ENCODE results near the gene CINP. TPM values are rescaled to one million over a fixed set of nuclear protein-coding genes. Genes with fewer than 3 reads are reported as not detected.
A peak's percentile ranks its signal among the peaks of the same experiment; 100 is the strongest.

Gene CINP
- total and polyA plus RNA-seq, 2 of the 13 experiments (the other 11 are each of a cell fraction or from before 2014, with no cell fraction given): 32.8 to 42.8 TPM

GRCh38 chr14:102316338-102316742 lies 46.4 kb downstream of the CINP start (continued):
- TF ChIP-seq ZNF512B (CRISPR knock-in tag; IDR thresholded peaks at IDR 0.05; ENCODE audit: borderline replicate concordance) (peak; percentile 65; the same call in 1 of the 2 replicates), ZBTB39 (CRISPR knock-in tag; IDR thresholded peaks at IDR 0.05) (no peak), ZKSCAN1 (IDR thresholded peaks at IDR 0.05; ENCODE audit: low read length) (no peak), KDM5A (IDR thresholded peaks at IDR 0.05; ENCODE audit: borderline replicate concordance, low read length) (peak; percentile 38; the same call in 1 of the 2 replicates), NR2F6 (IDR thresholded peaks at IDR 0.05) (no peak; the same call in 1 of the 2 replicates), NR2F6 (CRISPR knock-in tag; IDR thresholded peaks at IDR 0.05) (no peak), NFIC (IDR thresholded peaks at IDR 0.05; ENCODE audit: low read length) (0 out of 2 replicates have a peak, but pooled peaks have one; percentile 3), ELF4 (CRISPR knock-in tag; IDR thresholded peaks at IDR 0.05; ENCODE audit: borderline replicate concordance) (0 out of 2 replicates have a peak, but pooled peaks have one; percentile 18), ATF1 (CRISPR knock-in tag; IDR thresholded peaks at IDR 0.05) (0 out of 2 replicates have a peak, but pooled peaks have one; percentile 1), FOSL1 (CRISPR knock-in tag; IDR thresholded peaks at IDR 0.05; ENCODE audit: borderline replicate concordance) (no peak)
